Dermis microvascular lymphatic vessel endothelial cell (primary cell): Measurements from ENCODE around the gene MOCOS. TPM values are rescaled to one million over a fixed set of nuclear protein-coding genes. Genes with fewer than 3 reads are reported as not detected.
A peak's percentile ranks its signal among the peaks of the same experiment; 100 is the strongest.

Source experiments
- DNase-seq, 2 donors: peaks; one replicate each; pipeline versions ENCODE4 v3.0.0 to v3.0.0-alpha.2; 2010; ENCODE audit warnings: low read depth in 2 of 2
- total RNA-seq: library from RNA; depleted of rRNA; stranded (reverse); fragments of >200 nt; gene quantifications from 2 replicates; pipeline ENCODE4 v1.2.1, GENCODE V29; 2014

Gene MOCOS
- total RNA-seq, 1 donor from 2014 or later, result 0.13 TPM

GRCh38 chr18:36177913-36178312 is 9.4 kb upstream of the MOCOS start:
- no peak for DNase-seq

GRCh38 chr18:36179562-36180355 is 7.5 kb upstream of the MOCOS start:
- DNase-seq, result peak in 1 of 2 donors; percentile 61

- no peak for DNase-seq
Measured at GRCh38 chr18:36181441-36181840, 5.9 kb upstream of the MOCOS start.

GRCh38 chr18:36181898-36182506 is 5.3 kb upstream of the MOCOS start:
- no peak for DNase-seq

- no peak for DNase-seq
Measured at GRCh38 chr18:36183033-36183432, 4.3 kb upstream of the MOCOS start.

- no peak for DNase-seq
Measured at GRCh38 chr18:36183987-36184386, 3.3 kb upstream of the MOCOS start.

GRCh38 chr18:36185157-36185556 is 2.1 kb upstream of the MOCOS start:
- DNase-seq, result no peak

GRCh38 chr18:36185901-36186460 is 1.3 kb upstream of the MOCOS start:
- no peak for DNase-seq

GRCh38 chr18:36186461-36187192 is 670 bp upstream of the MOCOS start:
- DNase-seq, result peak in 1 of 2 donors; percentile 11

GRCh38 chr18:36187826-36188721 is 777 bp downstream of the MOCOS start:
- DNase-seq, result no peak

- DNase-seq, result no peak
Measured at GRCh38 chr18:36188916-36189315, 1.6 kb downstream of the MOCOS start.

GRCh38 chr18:36189486-36189885 is 2.2 kb downstream of the MOCOS start:
- no peak for DNase-seq

- DNase-seq, result no peak
Measured at GRCh38 chr18:36191286-36191685, 4.0 kb downstream of the MOCOS start.

GRCh38 chr18:36191711-36192110 is 4.4 kb downstream of the MOCOS start:
- no peak for DNase-seq

- DNase-seq, result no peak
Measured at GRCh38 chr18:36194600-36195315, 7.5 kb downstream of the MOCOS start.

- no peak for DNase-seq
Measured at GRCh38 chr18:36195427-36196122, 8.3 kb downstream of the MOCOS start.

- DNase-seq, result no peak
Measured at GRCh38 chr18:36196238-36196995, 9.1 kb downstream of the MOCOS start.

GRCh38 chr18:36197511-36198166 is 10.3 kb downstream of the MOCOS start:
- no peak for DNase-seq
